Measurements from ENCODE around the gene NAA40.

Gene NAA40

GRCh38 chr11:63897459-63898146, 41.2 kb upstream of the NAA40 start:
- CTCF ChIA-PET: interaction anchor here (1.8 kb wide), 1 partner anchor 60 kb away, joined by 4 read pairs; no protein-coding TSS in a partner anchor
- TF ChIP-seq LEF1 (IDR thresholded peaks at IDR 0.05; ENCODE audit: borderline replicate concordance) (no peak), ARNT (IDR thresholded peaks at IDR 0.05) (no peak), PKNOX1 (IDR thresholded peaks at IDR 0.05) (no peak), CTBP1 (IDR thresholded peaks at IDR 0.05; ENCODE audit: borderline replicate concordance) (no peak), ZNF384 (IDR thresholded peaks at IDR 0.05) (no peak), SUZ12 (IDR thresholded peaks at IDR 0.05) (no peak), FOXK2 (IDR thresholded peaks at IDR 0.05) (no peak), ELF4 (IDR thresholded peaks at IDR 0.05) (no peak), L3MBTL2 (conservative IDR thresholded peaks at IDR 0.05) (no peak), FOXA1 (IDR thresholded peaks at IDR 0.05) (no peak), BHLHE40 (IDR thresholded peaks at IDR 0.05; ENCODE audit: borderline replicate concordance) (no peak), TARDBP (IDR thresholded peaks at IDR 0.05) (no peak), NFRKB (IDR thresholded peaks at IDR 0.05) (no peak), SP1 (IDR thresholded peaks at IDR 0.05) (no peak)
- DNase-seq (ENCODE audit: extremely low spot score): no peak
- POLR2A ChIA-PET: interaction anchor here (1.2 kb wide), 1 partner anchor 20 kb away, joined by 3 read pairs; no protein-coding TSS in a partner anchor

GRCh38 chr11:63901660-63902059, 37.1 kb upstream of the NAA40 start:
- POLR2A ChIA-PET: no interaction called here
- DNase-seq (ENCODE audit: extremely low spot score): no peak
- TF ChIP-seq HDGF (IDR thresholded peaks at IDR 0.05; ENCODE audit: borderline replicate concordance) (no peak), FOXK2 (IDR thresholded peaks at IDR 0.05) (no peak), ELF4 (IDR thresholded peaks at IDR 0.05) (no peak), NFRKB (IDR thresholded peaks at IDR 0.05) (no peak), FOXM1 (IDR thresholded peaks at IDR 0.05; ENCODE audit: borderline replicate concordance) (no peak), ARNT (IDR thresholded peaks at IDR 0.05) (no peak), CTBP1 (IDR thresholded peaks at IDR 0.05; ENCODE audit: borderline replicate concordance) (no peak), LEF1 (IDR thresholded peaks at IDR 0.05; ENCODE audit: borderline replicate concordance) (no peak), ZNF384 (IDR thresholded peaks at IDR 0.05) (no peak), TARDBP (IDR thresholded peaks at IDR 0.05) (no peak), BHLHE40 (IDR thresholded peaks at IDR 0.05; ENCODE audit: borderline replicate concordance) (no peak), PKNOX1 (IDR thresholded peaks at IDR 0.05) (no peak), SP1 (IDR thresholded peaks at IDR 0.05) (no peak), SUZ12 (IDR thresholded peaks at IDR 0.05) (no peak), FOXA1 (IDR thresholded peaks at IDR 0.05) (no peak)
- CTCF ChIA-PET: interaction anchor here (1.0 kb wide), 1 partner anchor 44 kb away, joined by 3 read pairs; no protein-coding TSS in a partner anchor

- no peak for TF ChIP-seq SUZ12 (IDR thresholded peaks at IDR 0.05)
- TF ChIP-seq CTBP1 (IDR thresholded peaks at IDR 0.05; ENCODE audit: borderline replicate concordance): no peak
- TF ChIP-seq ELF4 (IDR thresholded peaks at IDR 0.05): no peak
- no peak for TF ChIP-seq FOXK2 (IDR thresholded peaks at IDR 0.05)
- TF ChIP-seq HDGF (IDR thresholded peaks at IDR 0.05; ENCODE audit: borderline replicate concordance): no peak
- no peak for TF ChIP-seq FOXA1 (IDR thresholded peaks at IDR 0.05)
- TF ChIP-seq TARDBP (IDR thresholded peaks at IDR 0.05): no peak
- no peak for TF ChIP-seq ARNT (IDR thresholded peaks at IDR 0.05)
- no peak for TF ChIP-seq PKNOX1 (IDR thresholded peaks at IDR 0.05)
- TF ChIP-seq NFRKB (IDR thresholded peaks at IDR 0.05): no peak
- no peak for DNase-seq (ENCODE audit: extremely low spot score)
- ChIA-PET CTCF (no interaction called here), POLR2A (no interaction called here)
These were observed 34.9 kb upstream of the NAA40 start for GRCh38 chr11:63903884-63904283.

GRCh38 chr11:63904743-63905142, 34.1 kb upstream of the NAA40 start:
- CTCF ChIA-PET: no interaction called here
- TF ChIP-seq FOXM1 (IDR thresholded peaks at IDR 0.05; ENCODE audit: borderline replicate concordance): no peak
- no peak for TF ChIP-seq FOXK2 (IDR thresholded peaks at IDR 0.05)
- TF ChIP-seq FOXA1 (IDR thresholded peaks at IDR 0.05): no peak
- no peak for TF ChIP-seq ARNT (IDR thresholded peaks at IDR 0.05)
- no peak for TF ChIP-seq L3MBTL2 (conservative IDR thresholded peaks at IDR 0.05)
- TF ChIP-seq NFRKB (IDR thresholded peaks at IDR 0.05): no peak
- no peak for TF ChIP-seq CTBP1 (IDR thresholded peaks at IDR 0.05; ENCODE audit: borderline replicate concordance)
- TF ChIP-seq PKNOX1 (IDR thresholded peaks at IDR 0.05): no peak
- TF ChIP-seq SP1 (IDR thresholded peaks at IDR 0.05): no peak
- POLR2A ChIA-PET: no interaction called here
- no peak for DNase-seq (ENCODE audit: extremely low spot score)

- no peak for DNase-seq (ENCODE audit: extremely low spot score)
- ChIA-PET CTCF (no interaction called here), POLR2A (no interaction called here)
- TF ChIP-seq FOXA1 (IDR thresholded peaks at IDR 0.05): no peak
These were observed 33.6 kb upstream of the NAA40 start for GRCh38 chr11:63905179-63905578.

- CTCF ChIA-PET: interaction anchor here (0.6 to 1.2 kb wide), 3 partner anchors 26 to 69 kb away, joined by 3 to 4 read pairs (median 3); partner anchors contain the start of gene MARK2
- no peak for DNase-seq (ENCODE audit: extremely low spot score)
- no peak for TF ChIP-seq CTBP1 (IDR thresholded peaks at IDR 0.05; ENCODE audit: borderline replicate concordance)
- no peak for TF ChIP-seq PKNOX1 (IDR thresholded peaks at IDR 0.05)
- no peak for TF ChIP-seq SUZ12 (IDR thresholded peaks at IDR 0.05)
- TF ChIP-seq ARNT (IDR thresholded peaks at IDR 0.05): no peak
- TF ChIP-seq FOXA1 (IDR thresholded peaks at IDR 0.05): no peak
- TF ChIP-seq BHLHE40 (IDR thresholded peaks at IDR 0.05; ENCODE audit: borderline replicate concordance): no peak
- TF ChIP-seq TARDBP (IDR thresholded peaks at IDR 0.05): no peak
- no peak for TF ChIP-seq NFRKB (IDR thresholded peaks at IDR 0.05)
- no peak for TF ChIP-seq FOXK2 (IDR thresholded peaks at IDR 0.05)
- no peak for TF ChIP-seq L3MBTL2 (conservative IDR thresholded peaks at IDR 0.05)
- TF ChIP-seq FOXM1 (IDR thresholded peaks at IDR 0.05; ENCODE audit: borderline replicate concordance): no peak
- TF ChIP-seq SP1 (IDR thresholded peaks at IDR 0.05): no peak
- no peak for TF ChIP-seq ELF4 (IDR thresholded peaks at IDR 0.05)
- TF ChIP-seq ZNF384 (IDR thresholded peaks at IDR 0.05): no peak
- TF ChIP-seq LEF1 (IDR thresholded peaks at IDR 0.05; ENCODE audit: borderline replicate concordance): no peak
- POLR2A ChIA-PET: no interaction called here
These were observed 32.7 kb upstream of the NAA40 start for GRCh38 chr11:63906087-63906486.

All from HEK293T (cell line).